ENCODE results near the gene RIMBP2.

The RIMBP2 gene

DNA sequence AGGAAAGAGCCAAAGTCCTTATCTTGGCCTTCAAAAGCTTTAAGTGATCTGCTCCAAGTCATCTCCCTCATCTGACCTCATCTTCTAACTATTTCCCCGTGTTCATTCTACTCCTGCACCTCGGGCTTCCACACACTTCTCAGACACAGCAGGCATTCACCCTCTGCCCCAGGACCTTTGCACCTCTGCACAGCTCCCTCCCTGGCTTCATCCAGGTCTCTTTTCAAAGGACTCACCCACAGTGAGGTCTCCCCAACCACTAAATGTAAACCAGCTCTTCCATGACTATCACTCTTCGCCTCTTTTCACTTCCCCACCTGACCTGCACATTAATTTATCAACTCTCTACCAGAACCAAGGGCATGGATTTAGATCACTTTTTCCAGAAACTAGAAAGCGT lies 216.6 kb downstream of the RIMBP2 start:
- Histone ChIP-seq H3K27me3 (ENCODE audit: insufficient read depth, low read length, poor library complexity) (no peaks in the 10 kb centered on the region), H3K4me2 (ENCODE audit: insufficient read depth, low read length) (no peak overlapping the region), H3K36me3 (ENCODE audit: insufficient read depth, low read length) (no peaks in the 10 kb centered on the region), H2AFZ (ENCODE audit: low read depth, low read length) (no peak overlapping the region), H3K9ac (ENCODE audit: low read depth, low read length) (no peak overlapping the region), H3K27ac (ENCODE audit: low read length) (no peak overlapping the region), H3K4me1 (ENCODE audit: insufficient read depth, low read length) (no peaks in the 10 kb centered on the region), H3K4me3 (ENCODE audit: low read depth in 1 of 2, low read length in 2 of 2) (no peak overlapping the region), H4K20me1 (ENCODE audit: insufficient read depth, low read length) (no peaks in the 10 kb centered on the region), H3K79me2 (ENCODE audit: insufficient read depth, low read length) (no peaks in the 10 kb centered on the region), H3K9me3 (ENCODE audit: insufficient read depth, low read length, severe bottlenecking) (no peaks in the 10 kb centered on the region)
- DNase-seq (no peak), ATAC-seq (ENCODE audit: insufficient read depth, low read depth) (no peak)
- TF ChIP-seq EZH2 (IDR thresholded peaks at IDR 0.05; ENCODE audit: borderline replicate concordance, low read depth, low read length, severe bottlenecking): no peak
- TF ChIP-seq, protein P1, sequence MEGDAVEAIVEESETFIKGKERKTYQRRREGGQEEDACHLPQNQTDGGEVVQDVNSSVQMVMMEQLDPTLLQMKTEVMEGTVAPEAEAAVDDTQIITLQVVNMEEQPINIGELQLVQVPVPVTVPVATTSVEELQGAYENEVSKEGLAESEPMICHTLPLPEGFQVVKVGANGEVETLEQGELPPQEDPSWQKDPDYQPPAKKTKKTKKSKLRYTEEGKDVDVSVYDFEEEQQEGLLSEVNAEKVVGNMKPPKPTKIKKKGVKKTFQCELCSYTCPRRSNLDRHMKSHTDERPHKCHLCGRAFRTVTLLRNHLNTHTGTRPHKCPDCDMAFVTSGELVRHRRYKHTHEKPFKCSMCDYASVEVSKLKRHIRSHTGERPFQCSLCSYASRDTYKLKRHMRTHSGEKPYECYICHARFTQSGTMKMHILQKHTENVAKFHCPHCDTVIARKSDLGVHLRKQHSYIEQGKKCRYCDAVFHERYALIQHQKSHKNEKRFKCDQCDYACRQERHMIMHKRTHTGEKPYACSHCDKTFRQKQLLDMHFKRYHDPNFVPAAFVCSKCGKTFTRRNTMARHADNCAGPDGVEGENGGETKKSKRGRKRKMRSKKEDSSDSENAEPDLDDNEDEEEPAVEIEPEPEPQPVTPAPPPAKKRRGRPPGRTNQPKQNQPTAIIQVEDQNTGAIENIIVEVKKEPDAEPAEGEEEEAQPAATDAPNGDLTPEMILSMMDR (IDR thresholded peaks at IDR 0.05; ENCODE audit: borderline replicate concordance, extremely low read depth, low read length, poor library complexity, severe bottlenecking): no peak

DNA sequence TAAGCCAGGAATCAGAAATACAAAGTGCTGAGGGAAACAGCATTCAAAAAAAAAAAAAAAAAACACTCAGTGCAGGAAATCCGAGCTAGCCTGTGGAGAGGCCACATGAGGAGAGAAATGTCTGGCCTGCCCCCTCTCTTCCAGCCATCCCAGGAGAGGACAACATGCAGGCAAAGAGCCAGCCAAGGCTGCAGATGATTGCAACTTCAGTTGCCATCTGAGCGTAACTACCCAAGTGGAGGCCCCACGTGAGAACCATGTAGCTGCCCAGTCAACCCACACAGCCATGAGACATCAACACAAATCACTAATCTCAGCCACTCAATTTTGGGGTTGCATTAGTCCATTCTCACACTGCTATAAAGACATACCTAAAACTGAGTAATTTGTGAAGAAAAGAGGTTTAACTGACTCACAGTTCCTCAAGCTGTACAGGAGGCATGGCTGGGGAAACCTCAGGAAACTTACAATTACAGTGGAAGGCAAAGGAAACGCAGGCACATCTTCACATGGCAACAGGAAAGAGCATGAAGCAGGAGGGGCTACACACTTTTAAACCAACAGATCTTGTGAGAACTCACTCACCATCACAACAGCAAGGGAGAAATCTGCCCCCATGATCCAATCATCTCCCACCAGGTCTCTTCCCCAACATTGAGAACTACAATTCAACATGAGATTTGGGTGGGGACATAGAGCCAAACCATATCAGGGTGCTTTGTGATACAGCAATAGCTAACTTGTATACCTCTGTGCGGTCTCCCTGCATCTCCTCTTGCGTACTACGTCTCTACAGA lies 217.3 kb downstream of the RIMBP2 start:
- Histone ChIP-seq H4K20me1 (ENCODE audit: insufficient read depth, low read length) (no peaks in the 10 kb centered on the region), H3K9ac (ENCODE audit: low read depth, low read length) (no peak overlapping the region), H3K79me2 (ENCODE audit: insufficient read depth, low read length) (no peaks in the 10 kb centered on the region), H2AFZ (ENCODE audit: low read depth, low read length) (no peak overlapping the region), H3K4me1 (ENCODE audit: insufficient read depth, low read length) (no peaks in the 10 kb centered on the region), H3K4me2 (ENCODE audit: insufficient read depth, low read length) (no peak overlapping the region), H3K27ac (ENCODE audit: low read length) (no peak overlapping the region), H3K27me3 (ENCODE audit: insufficient read depth, low read length, poor library complexity) (no peaks in the 10 kb centered on the region), H3K4me3 (ENCODE audit: low read depth in 1 of 2, low read length in 2 of 2) (no peak overlapping the region), H3K9me3 (ENCODE audit: insufficient read depth, low read length, severe bottlenecking) (no peaks in the 10 kb centered on the region), H3K36me3 (ENCODE audit: insufficient read depth, low read length) (no peaks in the 10 kb centered on the region)
- ATAC-seq (ENCODE audit: insufficient read depth, low read depth) (no peak), DNase-seq (no peak)
- TF ChIP-seq, protein P1 (IDR thresholded peaks at IDR 0.05; ENCODE audit: borderline replicate concordance, extremely low read depth, low read length, poor library complexity, severe bottlenecking): no peak
- TF ChIP-seq EZH2 (IDR thresholded peaks at IDR 0.05; ENCODE audit: borderline replicate concordance, low read depth, low read length, severe bottlenecking): no peak

DNA sequence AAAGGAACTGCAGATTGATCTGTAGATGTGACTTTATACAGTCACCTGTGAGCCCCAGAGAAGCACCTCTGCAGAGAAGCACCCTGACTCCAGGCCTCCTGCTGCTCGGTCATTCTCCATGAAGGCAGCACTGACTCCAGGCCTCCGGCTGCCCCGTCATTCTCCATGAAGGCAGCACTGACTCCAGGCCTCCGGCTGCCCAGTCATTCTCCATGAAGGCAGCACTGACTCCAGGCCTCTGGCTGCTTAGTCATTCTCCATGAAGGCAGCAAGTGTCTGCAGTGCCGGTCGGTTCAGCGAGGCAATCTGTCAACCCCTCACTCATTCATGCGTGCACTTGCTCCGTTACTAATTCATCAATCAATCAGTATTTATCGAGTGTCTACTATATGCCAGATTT lies 218.1 kb downstream of the RIMBP2 start:
- Histone ChIP-seq H3K27ac (ENCODE audit: low read length) (no peak overlapping the region), H3K4me1 (ENCODE audit: insufficient read depth, low read length) (no peaks in the 10 kb centered on the region), H3K9me3 (ENCODE audit: insufficient read depth, low read length, severe bottlenecking) (no peaks in the 10 kb centered on the region), H3K36me3 (ENCODE audit: insufficient read depth, low read length) (no peaks in the 10 kb centered on the region), H4K20me1 (ENCODE audit: insufficient read depth, low read length) (no peaks in the 10 kb centered on the region), H3K4me2 (ENCODE audit: insufficient read depth, low read length) (no peak overlapping the region), H3K9ac (ENCODE audit: low read depth, low read length) (no peak overlapping the region), H3K79me2 (ENCODE audit: insufficient read depth, low read length) (no peaks in the 10 kb centered on the region), H3K4me3 (ENCODE audit: low read depth in 1 of 2, low read length in 2 of 2) (no peak overlapping the region), H3K27me3 (ENCODE audit: insufficient read depth, low read length, poor library complexity) (no peaks in the 10 kb centered on the region), H2AFZ (ENCODE audit: low read depth, low read length) (no peak overlapping the region)
- DNase-seq: no peak
- no peak for ATAC-seq (ENCODE audit: insufficient read depth, low read depth)
- TF ChIP-seq, protein P1 (IDR thresholded peaks at IDR 0.05; ENCODE audit: borderline replicate concordance, extremely low read depth, low read length, poor library complexity, severe bottlenecking): no peak
- no peak for TF ChIP-seq EZH2 (IDR thresholded peaks at IDR 0.05; ENCODE audit: borderline replicate concordance, low read depth, low read length, severe bottlenecking)
